K562 (cell line): ENCODE results near the gene AGAP3. TPM values are rescaled to one million over a fixed set of nuclear protein-coding genes. Genes with fewer than 3 reads are reported as not detected.
A peak's percentile ranks its signal among the peaks of the same experiment; 100 is the strongest.

ENCODE experiments used
- CBFB ChIP-seq: sonication (generic); formaldehyde crosslinking; IDR thresholded peaks from 2 replicates; pipeline ENCODE4 v1.4.0; 2020; ENCODE audit warnings: mild to moderate bottlenecking, missing genetic modification reagents
- CREBBP ChIP-seq: IDR thresholded peaks from one replicate; pipeline ENCODE4 v1.6.1; 2012; ENCODE audit warnings: low read depth, mild to moderate bottlenecking, control low read depth, inconsistent platforms, low read length
- KLF13 ChIP-seq: fragments of 450-650 bp; IDR thresholded peaks from 2 replicates; pipeline ENCODE4 v1.6.1; 2016; ENCODE audit warnings: missing genetic modification characterization, low read depth, mild to moderate bottlenecking, missing compliant biosample characterization, moderate library complexity, borderline replicate concordance
- NR2C2 ChIP-seq, 2 experiments: fragments of 200-800 bp in 1 of 2; sonication (Bioruptor generic) in 1 of 2; sonication (generic) in 1 of 2; formaldehyde crosslinking in 1 of 2; IDR thresholded peaks; 2 replicates each; pipeline versions ENCODE4 v1.6.1 to v1.8.0; 2016 to 2022; ENCODE audit warnings: mild to moderate bottlenecking in 1 of 2, missing compliant biosample characterization in 1 of 2, missing genetic modification characterization in 1 of 2, missing genetic modification reagents in 1 of 2
- PHTF2 ChIP-seq: fragments of 250-450 bp; sonication (Bioruptor Pico); IDR thresholded peaks from 2 replicates; pipeline ENCODE4 v1.5.0; 2021; ENCODE audit warnings: mild to moderate bottlenecking
- RBM22 ChIP-seq: fragments of 200-400 bp; formaldehyde crosslinking; IDR thresholded peaks from 2 replicates; pipeline ENCODE4 v1.6.1; 2018; ENCODE audit warnings: low read length, low read depth; ENCODE audit not compliant: poor library complexity, severe bottlenecking
- RUNX1 ChIP-seq: sonication (generic); IDR thresholded peaks from 2 replicates; pipeline ENCODE4 v1.6.1; 2016; ENCODE audit warnings: antibody characterized with exemption, low read depth
- SMARCE1 ChIP-seq: fragments of 450-650 bp; IDR thresholded peaks from 2 replicates; pipeline ENCODE4 v1.7.1; 2016; ENCODE audit warnings: mild to moderate bottlenecking
- TGIF2 ChIP-seq: sonication (generic); formaldehyde crosslinking; IDR thresholded peaks from 2 replicates; pipeline ENCODE4 v1.8.1; 2022; ENCODE audit warnings: mild to moderate bottlenecking, missing genetic modification reagents, moderate library complexity
- YY1 ChIP-seq, 3 experiments: IDR thresholded peaks; 2 replicates each; pipeline ENCODE4 v1.6.1; 2011; ENCODE audit warnings: low read length in 2 of 3, mild to moderate bottlenecking in 2 of 3, moderate library complexity in 2 of 3, borderline replicate concordance in 1 of 3, control low read depth in 1 of 3, low read depth in 1 of 3; ENCODE audit not compliant: insufficient read depth in 3 of 3, insufficient replicate concordance in 2 of 3, control insufficient read depth in 1 of 3, insufficient read length in 1 of 3; ENCODE audit errors: extremely low read depth in 1 of 3
- ZNF197 ChIP-seq: fragments of 200-800 bp; sonication (Bioruptor generic); IDR thresholded peaks from 2 replicates; pipeline ENCODE4 v1.6.1; 2016; ENCODE audit warnings: low read depth, missing genetic modification characterization, missing compliant biosample characterization
- polyA plus RNA-seq, 8 experiments: library from polyadenylated mRNA; depleted of rRNA in 4 of 8; stranded (reverse) in 5 of 8; unstranded in 3 of 8; fragments of >200 nt; fragmentation: Nextera tagmentation in 2 of 8; fragmentation: Illumina TruSeq in 1 of 8; extraction: Ambion mirVana in 2 of 8; extraction: Trizol in 1 of 8; gene quantifications; 2 replicates each; pipeline versions ENCODE4 v1.2.1 to v1.2.3, GENCODE V29; 2011 to 2014; ENCODE audit warnings: inconsistent platforms in 1 of 8, missing spikeins in 1 of 8
- total RNA-seq, 7 experiments: library from RNA; depleted of rRNA in 6 of 7; stranded (reverse); fragments of >200 nt in 6 of 7; fragmentation: Illumina TruSeq in 2 of 7; extraction: Trizol in 2 of 7; gene quantifications; 2 replicates each; pipeline versions ENCODE4 v1.2.1 to v1.2.3, GENCODE V29; 2011 to 2021; ENCODE audit warnings: low replicate concordance in 1 of 7
- TF ChIP-seq, protein P1 (sequence below): fragments of 250-450 bp; sonication (Bioruptor Pico); IDR thresholded peaks from 2 replicates; pipeline ENCODE4 v1.8.0; 2022; ENCODE audit warnings: inconsistent platforms
- TF ChIP-seq, protein P2 (sequence below): fragments of 250-450 bp; sonication (Bioruptor Pico); IDR thresholded peaks from 2 replicates; pipeline ENCODE4 v1.8.0; 2022; ENCODE audit warnings: moderate library complexity, mild to moderate bottlenecking, inconsistent platforms
- TF ChIP-seq, protein P3 (sequence below): sonication (generic); formaldehyde crosslinking; IDR thresholded peaks from 2 replicates; pipeline ENCODE4 v1.8.1; 2023; ENCODE audit warnings: missing genetic modification reagents, mild to moderate bottlenecking, borderline replicate concordance

Gene AGAP3
- total and polyA plus RNA-seq, 9 of the 15 experiments (the other 6 are each of a cell fraction or from before 2014, with no cell fraction given): 3.4 to 208 (median 62.2) TPM

DNA sequence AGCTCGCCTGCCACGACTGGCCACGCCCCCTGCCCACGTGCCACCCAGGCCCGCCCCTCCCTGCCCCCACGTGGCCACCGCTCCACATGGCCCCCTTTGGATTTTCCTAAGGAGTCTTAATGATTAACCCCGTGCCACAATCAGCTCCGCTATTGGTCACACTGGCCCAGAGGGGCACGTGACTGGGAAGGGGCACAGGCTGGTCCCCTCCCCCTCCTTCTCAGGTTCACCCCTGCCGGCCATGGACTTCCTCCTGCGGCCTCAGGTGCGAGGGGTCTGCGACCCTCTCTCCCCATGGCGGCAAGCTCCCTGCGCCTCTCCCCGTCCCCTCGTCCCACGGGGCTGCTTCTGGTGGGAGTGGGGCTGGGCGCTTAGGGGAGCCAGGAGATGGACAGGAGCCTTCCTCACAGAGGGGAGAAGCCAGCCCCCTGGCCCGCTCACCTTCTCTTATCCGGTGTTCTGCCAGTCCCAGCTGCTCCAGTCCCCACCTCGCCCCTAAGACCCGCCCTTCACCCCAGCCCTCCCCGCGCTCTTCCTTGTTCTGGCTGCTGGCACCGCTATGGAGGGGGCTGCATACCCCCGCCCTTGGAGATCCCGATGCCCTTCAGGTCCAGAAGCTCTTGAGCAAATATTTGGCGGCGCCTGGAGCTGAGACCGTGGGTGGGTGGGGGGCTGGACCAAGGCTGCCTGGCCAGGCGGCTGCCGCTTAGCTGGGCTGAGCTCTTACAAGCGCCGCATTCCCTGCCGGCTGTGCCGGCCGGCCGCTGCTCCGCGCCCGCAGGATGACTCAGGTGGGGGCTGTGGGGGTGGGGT lies 23.7 kb upstream of the AGAP3 start (continued):
- TF ChIP-seq YY1 (IDR thresholded peaks at IDR 0.05; ENCODE audit: borderline replicate concordance in 1 of 3, control insufficient read depth in 1 of 3, extremely low read depth in 1 of 3, insufficient read depth in 3 of 3, insufficient read length in 1 of 3, insufficient replicate concordance in 2 of 3, low read depth in 1 of 3, low read length in 2 of 3): peak in 1 of 3 experiments; percentile 13
- no peak for TF ChIP-seq TGIF2 (CRISPR knock-in tag)
- no peak for TF ChIP-seq ZNF197
- peak; percentile 96 for TF ChIP-seq CBFB
- 0 out of 2 replicates have a peak, but pooled peaks have one; percentile 9 for TF ChIP-seq SMARCE1
- peak; percentile 93 for TF ChIP-seq KLF13 (tag)
- no peak for TF ChIP-seq RBM22
- TF ChIP-seq, protein P1, sequence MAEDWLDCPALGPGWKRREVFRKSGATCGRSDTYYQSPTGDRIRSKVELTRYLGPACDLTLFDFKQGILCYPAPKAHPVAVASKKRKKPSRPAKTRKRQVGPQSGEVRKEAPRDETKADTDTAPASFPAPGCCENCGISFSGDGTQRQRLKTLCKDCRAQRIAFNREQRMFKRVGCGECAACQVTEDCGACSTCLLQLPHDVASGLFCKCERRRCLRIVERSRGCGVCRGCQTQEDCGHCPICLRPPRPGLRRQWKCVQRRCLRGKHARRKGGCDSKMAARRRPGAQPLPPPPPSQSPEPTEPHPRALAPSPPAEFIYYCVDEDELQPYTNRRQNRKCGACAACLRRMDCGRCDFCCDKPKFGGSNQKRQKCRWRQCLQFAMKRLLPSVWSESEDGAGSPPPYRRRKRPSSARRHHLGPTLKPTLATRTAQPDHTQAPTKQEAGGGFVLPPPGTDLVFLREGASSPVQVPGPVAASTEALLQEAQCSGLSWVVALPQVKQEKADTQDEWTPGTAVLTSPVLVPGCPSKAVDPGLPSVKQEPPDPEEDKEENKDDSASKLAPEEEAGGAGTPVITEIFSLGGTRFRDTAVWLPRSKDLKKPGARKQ (CRISPR knock-in tag): no peak
- TF ChIP-seq, protein P2, sequence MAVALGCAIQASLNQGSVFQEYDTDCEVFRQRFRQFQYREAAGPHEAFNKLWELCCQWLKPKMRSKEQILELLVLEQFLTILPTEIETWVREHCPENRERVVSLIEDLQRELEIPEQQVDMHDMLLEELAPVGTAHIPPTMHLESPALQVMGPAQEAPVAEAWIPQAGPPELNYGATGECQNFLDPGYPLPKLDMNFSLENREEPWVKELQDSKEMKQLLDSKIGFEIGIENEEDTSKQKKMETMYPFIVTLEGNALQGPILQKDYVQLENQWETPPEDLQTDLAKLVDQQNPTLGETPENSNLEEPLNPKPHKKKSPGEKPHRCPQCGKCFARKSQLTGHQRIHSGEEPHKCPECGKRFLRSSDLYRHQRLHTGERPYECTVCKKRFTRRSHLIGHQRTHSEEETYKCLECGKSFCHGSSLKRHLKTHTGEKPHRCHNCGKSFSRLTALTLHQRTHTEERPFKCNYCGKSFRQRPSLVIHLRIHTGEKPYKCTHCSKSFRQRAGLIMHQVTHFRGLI (CRISPR knock-in tag): no peak
- no peak for TF ChIP-seq PHTF2 (CRISPR knock-in tag)
- no peak for TF ChIP-seq RUNX1
- TF ChIP-seq, protein P3, sequence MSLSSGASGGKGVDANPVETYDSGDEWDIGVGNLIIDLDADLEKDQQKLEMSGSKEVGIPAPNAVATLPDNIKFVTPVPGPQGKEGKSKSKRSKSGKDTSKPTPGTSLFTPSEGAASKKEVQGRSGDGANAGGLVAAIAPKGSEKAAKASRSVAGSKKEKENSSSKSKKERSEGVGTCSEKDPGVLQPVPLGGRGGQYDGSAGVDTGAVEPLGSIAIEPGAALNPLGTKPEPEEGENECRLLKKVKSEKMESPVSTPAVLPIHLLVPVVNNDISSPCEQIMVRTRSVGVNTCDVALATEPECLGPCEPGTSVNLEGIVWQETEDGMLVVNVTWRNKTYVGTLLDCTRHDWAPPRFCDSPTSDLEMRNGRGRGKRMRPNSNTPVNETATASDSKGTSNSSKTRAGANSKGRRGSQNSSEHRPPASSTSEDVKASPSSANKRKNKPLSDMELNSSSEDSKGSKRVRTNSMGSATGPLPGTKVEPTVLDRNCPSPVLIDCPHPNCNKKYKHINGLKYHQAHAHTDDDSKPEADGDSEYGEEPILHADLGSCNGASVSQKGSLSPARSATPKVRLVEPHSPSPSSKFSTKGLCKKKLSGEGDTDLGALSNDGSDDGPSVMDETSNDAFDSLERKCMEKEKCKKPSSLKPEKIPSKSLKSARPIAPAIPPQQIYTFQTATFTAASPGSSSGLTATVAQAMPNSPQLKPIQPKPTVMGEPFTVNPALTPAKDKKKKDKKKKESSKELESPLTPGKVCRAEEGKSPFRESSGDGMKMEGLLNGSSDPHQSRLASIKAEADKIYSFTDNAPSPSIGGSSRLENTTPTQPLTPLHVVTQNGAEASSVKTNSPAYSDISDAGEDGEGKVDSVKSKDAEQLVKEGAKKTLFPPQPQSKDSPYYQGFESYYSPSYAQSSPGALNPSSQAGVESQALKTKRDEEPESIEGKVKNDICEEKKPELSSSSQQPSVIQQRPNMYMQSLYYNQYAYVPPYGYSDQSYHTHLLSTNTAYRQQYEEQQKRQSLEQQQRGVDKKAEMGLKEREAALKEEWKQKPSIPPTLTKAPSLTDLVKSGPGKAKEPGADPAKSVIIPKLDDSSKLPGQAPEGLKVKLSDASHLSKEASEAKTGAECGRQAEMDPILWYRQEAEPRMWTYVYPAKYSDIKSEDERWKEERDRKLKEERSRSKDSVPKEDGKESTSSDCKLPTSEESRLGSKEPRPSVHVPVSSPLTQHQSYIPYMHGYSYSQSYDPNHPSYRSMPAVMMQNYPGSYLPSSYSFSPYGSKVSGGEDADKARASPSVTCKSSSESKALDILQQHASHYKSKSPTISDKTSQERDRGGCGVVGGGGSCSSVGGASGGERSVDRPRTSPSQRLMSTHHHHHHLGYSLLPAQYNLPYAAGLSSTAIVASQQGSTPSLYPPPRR (CRISPR knock-in tag): no peak
- TF ChIP-seq CREBBP: no peak
- no peak for TF ChIP-seq NR2C2 (CRISPR knock-in tag; IDR thresholded peaks at IDR 0.05)
- TF ChIP-seq NR2C2 (tag; IDR thresholded peaks at IDR 0.05): peak; percentile 21; the same call in 1 of the 2 replicates
